Activated naive CD8-positive, alpha-beta T cell treated with anti-CD3 and anti-CD28 coated beads for 36 hours (primary cell): ENCODE results near the gene HPGDS. TPM values are rescaled to one million over a fixed set of nuclear protein-coding genes. Genes with fewer than 3 reads are reported as not detected.
"Not testable (repeated sequence)": the region's sequence is repeated elsewhere in the genome, so short reads cannot be mapped to it uniquely, and the experiment has no call there.

Source experiments
- DNase-seq: peaks from one replicate; pipeline ENCODE4 v3.0.0; 2021
- H3K27ac Mint-ChIP-seq: one replicate; pipeline ENCODE4 v1.8.0; 2022; ENCODE audit warnings: mild to moderate bottlenecking, moderate library complexity, mixed read lengths
- H3K27me3 Mint-ChIP-seq: one replicate; pipeline ENCODE4 v1.8.0; 2022; ENCODE audit warnings: mild to moderate bottlenecking, mixed read lengths
- H3K36me3 Mint-ChIP-seq: one replicate; pipeline ENCODE4 v1.8.0; 2021; ENCODE audit warnings: mild to moderate bottlenecking, mixed read lengths
- H3K4me1 Mint-ChIP-seq: one replicate; pipeline ENCODE4 v1.8.0; 2021; ENCODE audit warnings: mixed read lengths
- H3K4me3 Mint-ChIP-seq: one replicate; pipeline ENCODE4 v1.8.0; 2022; ENCODE audit warnings: mild to moderate bottlenecking, moderate library complexity, mixed read lengths
- H3K9me3 Mint-ChIP-seq: one replicate; pipeline ENCODE4 v1.8.0; 2022; ENCODE audit warnings: mixed read lengths
- total RNA-seq, 2 experiments: library from RNA; stranded (reverse); gene quantifications; one replicate each; pipeline ENCODE4 v1.2.3, GENCODE V29; 2021

The HPGDS gene
- total RNA-seq, 2 experiments from 2014 or later, result not detected

DNA sequence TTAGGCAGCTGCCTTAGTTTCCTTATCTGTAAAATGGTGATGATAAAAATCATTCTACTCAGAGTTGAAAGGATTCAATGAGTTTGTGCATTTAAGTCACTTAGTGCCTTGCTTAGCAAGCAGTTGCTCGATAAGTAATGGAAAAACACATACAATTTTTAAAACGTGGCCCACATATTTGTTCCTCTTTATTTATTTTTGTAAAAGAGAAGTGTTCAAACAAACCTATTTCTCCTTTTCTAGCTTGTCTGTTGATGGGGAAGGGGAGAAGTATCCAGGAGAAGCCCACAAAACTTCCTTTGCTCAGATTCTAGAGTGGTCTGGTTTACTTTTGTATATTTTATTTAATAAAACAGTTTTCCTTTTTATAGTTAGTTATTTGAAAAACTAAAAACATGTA is 3.3 kb upstream of the HPGDS start:
- H3K4me3 Mint-ChIP-seq, result no peak overlapping the region
- peaks cover 47% of the 10 kb centered on the region for H3K4me1 Mint-ChIP-seq
- DNase-seq, result no peak
- H3K27me3 Mint-ChIP-seq, result peaks cover 13% of the 10 kb centered on the region
- no peak overlapping the region for H3K27ac Mint-ChIP-seq
- H3K36me3 Mint-ChIP-seq, result no peaks in the 10 kb centered on the region
- no peaks in the 10 kb centered on the region for H3K9me3 Mint-ChIP-seq

DNA sequence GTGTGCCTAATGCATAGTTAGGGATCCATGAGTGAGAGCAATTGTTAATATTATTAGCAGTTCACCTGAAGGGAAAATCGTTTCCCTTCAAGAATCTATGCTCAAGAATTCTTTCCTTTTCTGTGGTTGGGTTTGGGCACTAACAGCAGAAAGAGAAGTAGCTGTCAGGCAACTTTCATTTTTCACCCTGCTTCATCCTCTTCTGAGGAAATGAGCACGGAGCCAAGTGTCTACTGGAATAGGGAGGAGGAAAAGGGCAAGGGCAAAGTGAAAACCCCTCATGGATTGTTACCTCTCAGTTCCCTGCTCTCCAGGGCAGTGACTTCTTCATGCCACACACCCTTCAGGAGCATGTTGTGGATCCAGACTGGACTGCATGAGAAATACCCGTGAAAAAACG is 2.6 kb upstream of the HPGDS start:
- no peaks in the 10 kb centered on the region for H3K36me3 Mint-ChIP-seq
- H3K9me3 Mint-ChIP-seq, result no peaks in the 10 kb centered on the region
- H3K27ac Mint-ChIP-seq, result no peak overlapping the region
- H3K27me3 Mint-ChIP-seq, result peaks cover 6% of the 10 kb centered on the region
- no peak overlapping the region for H3K4me3 Mint-ChIP-seq
- H3K4me1 Mint-ChIP-seq, result peaks cover 43% of the 10 kb centered on the region
- no peak for DNase-seq

DNA sequence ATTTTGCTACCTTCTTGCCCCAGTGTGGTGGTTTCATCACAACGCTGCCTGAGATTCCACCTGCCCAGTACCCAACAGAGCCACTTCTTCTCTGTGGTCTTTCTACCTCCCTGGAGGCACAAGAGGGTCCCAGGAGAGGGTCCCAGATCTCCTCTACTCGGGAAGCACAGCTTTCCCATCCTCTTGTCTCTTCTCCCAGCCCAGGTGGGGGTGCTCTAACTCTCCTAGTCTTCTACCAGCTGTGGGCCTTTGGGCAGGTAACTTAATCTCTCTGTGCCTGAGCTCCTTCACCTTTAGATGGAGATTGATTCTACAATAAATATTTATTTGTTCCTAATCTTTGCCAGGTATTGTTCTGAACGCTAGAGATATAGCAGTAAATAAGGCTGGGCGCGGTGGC is 1.8 kb upstream of the HPGDS start:
- no peaks in the 10 kb centered on the region for H3K27me3 Mint-ChIP-seq
- no peaks in the 10 kb centered on the region for H3K36me3 Mint-ChIP-seq
- no peak overlapping the region for H3K4me3 Mint-ChIP-seq
- no peak for DNase-seq
- no peaks in the 10 kb centered on the region for H3K9me3 Mint-ChIP-seq
- H3K27ac Mint-ChIP-seq, result no peak overlapping the region
- peaks cover 43% of the 10 kb centered on the region for H3K4me1 Mint-ChIP-seq

DNA sequence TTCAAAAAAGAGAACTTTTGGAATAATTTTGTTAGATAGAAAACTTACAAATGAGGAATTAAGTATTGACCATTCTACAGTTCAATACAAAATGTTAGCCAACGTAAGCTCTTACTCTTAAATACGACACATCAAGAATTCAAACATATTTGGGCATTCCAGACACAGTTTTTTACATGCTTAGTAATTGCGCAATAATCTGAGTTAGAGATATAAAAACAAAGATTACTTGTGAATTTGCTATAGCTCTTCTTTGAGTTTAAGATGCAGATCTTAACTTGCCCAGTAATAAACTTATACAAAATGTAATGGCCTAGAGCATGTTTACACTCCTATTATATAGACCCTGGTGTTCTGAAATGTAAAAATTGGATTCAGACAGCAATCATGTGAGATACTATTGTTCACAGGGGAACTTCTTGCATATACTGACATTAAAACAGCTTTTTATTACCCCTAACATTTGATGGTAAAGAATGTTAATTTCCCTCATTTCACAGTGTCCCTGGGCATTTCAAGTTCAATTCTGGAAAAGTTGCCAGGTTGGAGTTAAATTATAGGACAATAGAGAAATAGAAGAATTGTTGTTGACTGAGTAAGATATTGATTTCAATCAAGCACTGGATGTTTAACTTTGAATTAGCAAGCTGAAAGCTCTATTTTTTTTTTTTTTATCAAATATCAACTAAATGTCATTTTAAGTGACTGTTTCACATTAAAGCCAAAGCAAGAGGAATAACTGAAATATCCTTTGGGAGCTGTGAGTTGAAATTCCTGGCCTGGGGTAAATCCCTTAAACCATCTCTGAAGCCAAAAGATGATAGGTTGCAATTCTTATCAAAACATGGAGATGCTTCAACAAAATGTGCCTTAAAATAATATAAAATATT is 910 bp downstream of the HPGDS start:
- Mint-ChIP-seq H3K27me3 (no peaks in the 10 kb centered on the region), H3K4me3 (no peak overlapping the region), H3K9me3 (no peaks in the 10 kb centered on the region), H3K27ac (no peak overlapping the region), H3K36me3 (no peaks in the 10 kb centered on the region), H3K4me1 (peaks cover 32% of the 10 kb centered on the region)
- DNase-seq, result no peak

DNA sequence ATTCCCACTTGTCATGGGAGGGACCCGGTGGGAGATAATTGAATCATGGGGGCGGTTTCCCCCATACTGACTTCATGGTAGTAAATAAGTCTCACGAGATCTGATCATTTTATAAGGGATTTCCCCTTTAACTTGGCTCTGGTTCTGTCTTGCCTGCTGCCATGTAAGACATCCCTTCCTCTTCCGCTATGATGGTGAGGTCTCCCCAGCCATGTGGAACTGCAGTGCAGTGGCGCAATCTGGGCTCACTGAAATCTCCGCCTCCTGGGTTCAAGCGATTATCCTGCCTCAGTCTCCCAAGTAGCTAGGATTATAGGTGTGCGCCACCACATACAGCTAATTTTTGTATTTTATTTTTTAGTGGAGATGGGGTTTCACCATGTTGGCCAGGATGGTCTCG is 2.9 kb downstream of the HPGDS start:
- Mint-ChIP-seq H3K27ac (peak overlapping the region; percentile 93), H3K36me3 (no peaks in the 10 kb centered on the region), H3K4me1 (peaks cover 22% of the 10 kb centered on the region), H3K4me3 (peak overlapping the region; percentile 70), H3K27me3 (no peaks in the 10 kb centered on the region), H3K9me3 (no peaks in the 10 kb centered on the region)
- DNase-seq, result no peak

DNA sequence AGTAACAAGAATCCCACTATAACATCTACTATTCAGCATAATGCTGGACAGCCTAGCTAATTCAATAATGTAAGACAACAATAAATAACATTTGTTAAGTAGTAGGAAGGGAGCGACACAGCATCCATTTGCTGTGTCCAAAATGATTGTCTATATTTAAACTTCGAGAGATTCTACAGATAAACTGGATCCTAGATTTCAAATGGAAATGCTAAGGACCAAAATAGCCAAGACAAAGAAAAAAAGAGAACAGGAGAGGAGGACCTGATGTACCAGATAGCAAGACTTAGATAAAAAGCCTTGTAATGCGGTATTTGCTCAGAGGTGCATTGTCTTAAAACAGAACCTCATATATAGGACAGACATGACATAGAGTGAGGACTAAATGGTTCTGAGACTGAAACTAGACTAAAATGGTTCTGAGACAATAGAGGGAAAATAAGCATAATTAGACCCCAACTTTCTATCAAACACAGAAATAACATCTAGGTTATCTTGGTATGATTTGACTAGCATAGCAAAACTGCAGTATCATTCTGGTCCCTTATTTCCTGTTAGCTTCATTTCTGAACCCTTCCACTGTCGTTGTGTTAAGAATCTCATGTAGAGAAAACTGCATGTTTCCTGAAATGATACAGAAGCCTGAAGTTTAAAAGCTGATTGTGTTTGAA is 3.8 kb downstream of the HPGDS start:
- Mint-ChIP-seq H3K4me3 (peak overlapping the region; percentile 70), H3K36me3 (no peaks in the 10 kb centered on the region), H3K27ac (peak overlapping the region; percentile 93), H3K9me3 (no peaks in the 10 kb centered on the region), H3K4me1 (peaks cover 22% of the 10 kb centered on the region), H3K27me3 (no peaks in the 10 kb centered on the region)
- no peak for DNase-seq

DNA sequence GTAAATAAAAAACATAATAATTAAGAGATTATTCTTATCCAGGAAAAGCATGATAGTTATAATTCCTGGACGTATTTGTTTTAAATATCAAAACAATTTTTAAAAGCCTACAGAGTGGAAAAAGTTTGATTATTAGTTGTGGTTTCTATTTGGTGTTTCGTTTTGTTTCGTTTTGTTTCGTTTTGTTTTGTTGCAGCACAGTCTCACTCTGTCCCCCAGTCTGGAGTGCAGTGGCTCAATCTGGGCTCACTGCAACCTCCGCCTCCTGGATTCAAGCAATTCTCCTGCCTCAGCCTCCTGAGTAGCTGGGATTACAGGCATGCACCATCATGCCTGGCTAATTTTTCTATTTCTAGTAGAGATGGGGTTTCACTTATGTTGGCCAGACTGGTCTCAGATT is 5.8 kb downstream of the HPGDS start:
- not testable (repeated sequence) for H3K27ac Mint-ChIP-seq, H3K9me3 Mint-ChIP-seq, H3K27me3 Mint-ChIP-seq, H3K36me3 Mint-ChIP-seq, DNase-seq, H3K4me3 Mint-ChIP-seq
- peaks cover 14% of the 10 kb centered on the region for H3K4me1 Mint-ChIP-seq

DNA sequence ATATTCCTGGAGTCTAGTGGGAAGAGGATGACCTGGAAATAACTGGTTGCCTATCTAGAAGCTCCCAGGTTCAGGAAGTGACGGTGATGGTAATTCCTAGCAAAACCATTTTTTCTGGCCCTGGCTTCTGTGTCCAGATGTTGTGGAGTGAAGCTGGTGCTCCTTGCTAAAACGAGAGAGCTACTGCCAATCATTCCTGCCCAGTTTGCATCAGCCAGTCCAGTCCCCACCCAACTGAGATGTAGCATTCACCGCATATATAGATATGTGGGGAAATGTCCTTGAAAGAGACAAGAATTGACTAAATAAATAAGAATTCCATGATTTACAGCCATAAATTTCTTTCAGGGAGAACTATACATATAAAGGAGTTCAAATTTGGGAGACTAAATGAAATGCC is 6.3 kb downstream of the HPGDS start:
- Mint-ChIP-seq H3K27me3 (no peaks in the 10 kb centered on the region), H3K27ac (no peak overlapping the region), H3K4me3 (no peak overlapping the region), H3K9me3 (no peaks in the 10 kb centered on the region), H3K36me3 (no peaks in the 10 kb centered on the region), H3K4me1 (peaks cover 14% of the 10 kb centered on the region)
- DNase-seq, result no peak

DNA sequence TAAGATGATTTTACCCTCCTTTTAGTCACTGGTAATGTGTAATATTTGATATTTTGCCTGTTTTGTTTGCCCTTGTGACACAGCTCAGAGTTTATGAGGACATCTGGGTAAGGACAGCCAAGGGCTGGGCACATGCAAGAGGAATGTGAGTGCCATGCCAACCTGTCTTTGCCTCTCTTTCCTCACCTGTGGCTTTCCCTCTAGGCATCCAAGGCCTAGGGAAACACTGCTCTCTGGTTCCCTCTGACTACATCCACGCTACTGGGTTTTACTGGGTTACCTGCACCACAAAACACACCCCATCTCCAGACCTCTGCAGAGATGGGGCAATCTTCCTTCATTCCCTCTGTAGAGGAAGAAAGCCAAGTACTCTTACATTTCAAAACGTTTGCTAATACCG is 7.7 kb downstream of the HPGDS start:
- H3K9me3 Mint-ChIP-seq, result no peaks in the 10 kb centered on the region
- H3K27me3 Mint-ChIP-seq, result no peaks in the 10 kb centered on the region
- H3K4me3 Mint-ChIP-seq, result no peak overlapping the region
- H3K27ac Mint-ChIP-seq, result peak overlapping the region; percentile 66
- H3K4me1 Mint-ChIP-seq, result peaks cover 14% of the 10 kb centered on the region
- no peaks in the 10 kb centered on the region for H3K36me3 Mint-ChIP-seq
- DNase-seq, result no peak

DNA sequence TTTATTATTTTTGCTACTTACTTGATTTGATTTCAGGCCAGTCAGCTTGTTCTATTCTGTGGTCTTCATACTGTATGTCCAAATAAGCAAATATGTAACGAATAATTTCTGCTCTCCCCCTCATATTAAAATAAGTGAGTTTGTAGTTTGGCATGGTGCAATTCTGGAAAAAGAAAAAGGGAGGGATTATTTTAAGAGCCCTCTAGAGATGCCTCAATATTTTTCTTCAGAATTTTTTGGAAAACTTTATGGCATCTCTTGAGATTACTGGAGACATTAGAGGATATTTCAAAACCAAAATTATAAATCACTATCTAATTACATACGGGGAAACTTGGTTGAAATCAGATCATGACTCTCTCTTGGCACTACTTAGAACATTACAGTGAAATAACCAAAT is 8.2 kb downstream of the HPGDS start:
- Mint-ChIP-seq H3K27ac (no peak overlapping the region), H3K4me3 (no peak overlapping the region), H3K4me1 (peaks cover 9% of the 10 kb centered on the region), H3K9me3 (no peaks in the 10 kb centered on the region), H3K36me3 (no peaks in the 10 kb centered on the region), H3K27me3 (no peaks in the 10 kb centered on the region)
- no peak for DNase-seq

DNA sequence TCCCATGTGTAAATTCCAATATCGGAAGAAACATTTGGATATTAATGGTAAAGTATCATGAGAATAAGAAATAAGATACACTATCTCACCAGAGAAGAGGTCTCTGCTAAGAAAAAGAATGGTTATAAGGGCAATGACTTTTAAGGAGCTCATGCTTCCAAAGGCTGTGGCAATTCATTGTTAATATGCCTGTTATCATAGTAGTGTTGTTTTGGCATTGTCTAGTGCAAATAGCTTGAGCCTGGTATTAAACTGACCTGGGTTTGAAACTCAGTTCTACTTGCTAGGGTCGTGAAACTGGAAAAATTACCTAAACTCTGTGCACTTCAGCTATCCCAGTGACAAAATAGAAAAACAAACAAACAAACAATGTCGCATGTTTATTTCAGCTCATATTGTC is 8.8 kb downstream of the HPGDS start:
- Mint-ChIP-seq H3K4me1 (peaks cover 4% of the 10 kb centered on the region), H3K9me3 (no peaks in the 10 kb centered on the region), H3K27me3 (no peaks in the 10 kb centered on the region), H3K36me3 (no peaks in the 10 kb centered on the region), H3K27ac (no peak overlapping the region), H3K4me3 (no peak overlapping the region)
- no peak for DNase-seq

DNA sequence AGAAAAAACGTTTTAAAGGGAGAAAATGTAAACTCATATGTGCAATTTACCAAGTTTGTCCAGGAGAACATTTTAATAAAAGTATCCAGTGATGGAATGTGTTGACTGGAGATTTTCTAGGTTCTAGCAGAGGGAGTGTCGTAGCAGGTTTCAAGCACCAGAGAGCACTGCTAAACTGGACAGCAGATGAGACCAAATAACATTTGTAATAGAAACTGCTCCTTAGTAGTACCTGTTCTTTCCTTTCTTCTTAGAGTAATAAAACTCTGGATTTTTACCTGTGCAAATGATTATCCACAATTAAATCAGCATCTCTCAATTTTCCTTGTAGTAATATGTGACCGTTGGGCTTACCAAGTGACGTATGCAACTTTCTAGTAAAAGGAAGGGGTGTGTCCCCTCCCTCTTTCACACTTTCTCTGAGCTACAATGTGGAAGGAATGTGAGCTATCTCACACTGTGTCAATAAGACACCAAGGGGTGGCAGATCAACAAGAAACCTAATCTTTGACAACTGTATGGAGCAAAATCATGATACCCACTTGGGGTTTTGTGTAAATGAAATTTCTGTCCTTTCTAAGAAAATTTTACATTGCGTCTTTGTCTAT is 9.5 kb downstream of the HPGDS start:
- no peak overlapping the region for H3K4me3 Mint-ChIP-seq
- H3K36me3 Mint-ChIP-seq, result peaks cover 1% of the 10 kb centered on the region
- H3K27ac Mint-ChIP-seq, result no peak overlapping the region
- no peaks in the 10 kb centered on the region for H3K9me3 Mint-ChIP-seq
- H3K4me1 Mint-ChIP-seq, result no peaks in the 10 kb centered on the region
- H3K27me3 Mint-ChIP-seq, result no peaks in the 10 kb centered on the region
- no peak for DNase-seq

DNA sequence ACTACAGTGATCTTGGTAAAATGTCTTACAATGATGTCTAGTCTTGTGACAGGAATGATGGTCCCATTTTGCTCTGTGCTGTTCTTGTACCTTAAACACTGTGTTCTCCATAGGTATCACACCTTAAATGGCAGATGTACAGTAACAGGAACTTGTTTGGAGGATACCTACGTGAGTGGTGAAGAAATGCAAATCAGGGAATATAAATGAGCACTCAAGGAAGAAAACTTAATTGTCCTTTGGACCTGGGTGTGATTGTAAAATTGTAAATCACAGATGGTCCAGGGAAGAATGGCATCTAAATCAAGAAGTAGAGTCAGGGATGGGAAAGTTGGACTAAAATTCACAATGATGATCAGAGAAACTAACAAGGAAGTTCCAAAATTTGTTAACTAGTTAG is 12.7 kb downstream of the HPGDS start:
- no peak overlapping the region for H3K27ac Mint-ChIP-seq
- no peaks in the 10 kb centered on the region for H3K4me1 Mint-ChIP-seq
- H3K27me3 Mint-ChIP-seq, result no peaks in the 10 kb centered on the region
- no peak for DNase-seq
- peaks cover 11% of the 10 kb centered on the region for H3K36me3 Mint-ChIP-seq
- peaks cover 10% of the 10 kb centered on the region for H3K9me3 Mint-ChIP-seq
- H3K4me3 Mint-ChIP-seq, result no peak overlapping the region

DNA sequence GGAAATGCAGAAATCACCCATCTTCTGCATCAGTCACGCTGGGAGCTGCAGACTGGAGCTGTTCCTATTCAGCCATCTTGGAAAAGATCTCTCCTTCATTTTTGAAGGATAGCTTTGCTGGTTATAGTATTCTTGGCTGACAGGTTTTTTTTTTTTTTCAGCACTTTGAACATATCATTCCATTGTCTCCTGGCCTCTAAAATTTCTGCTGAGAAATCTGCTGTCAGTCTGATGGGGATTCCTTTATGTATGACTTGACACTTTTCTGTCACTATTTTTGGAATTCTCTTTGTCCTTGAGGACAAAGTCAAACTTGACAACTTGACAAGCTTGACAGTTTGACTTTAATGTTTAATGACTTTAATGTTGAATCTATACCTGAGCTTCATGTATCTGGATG is 16.8 kb downstream of the HPGDS start:
- Mint-ChIP-seq H3K36me3 (peaks cover 13% of the 10 kb centered on the region), H3K27ac (no peak overlapping the region), H3K4me1 (no peaks in the 10 kb centered on the region), H3K9me3 (peaks cover 19% of the 10 kb centered on the region), H3K27me3 (no peaks in the 10 kb centered on the region), H3K4me3 (no peak overlapping the region)
- no peak for DNase-seq

DNA sequence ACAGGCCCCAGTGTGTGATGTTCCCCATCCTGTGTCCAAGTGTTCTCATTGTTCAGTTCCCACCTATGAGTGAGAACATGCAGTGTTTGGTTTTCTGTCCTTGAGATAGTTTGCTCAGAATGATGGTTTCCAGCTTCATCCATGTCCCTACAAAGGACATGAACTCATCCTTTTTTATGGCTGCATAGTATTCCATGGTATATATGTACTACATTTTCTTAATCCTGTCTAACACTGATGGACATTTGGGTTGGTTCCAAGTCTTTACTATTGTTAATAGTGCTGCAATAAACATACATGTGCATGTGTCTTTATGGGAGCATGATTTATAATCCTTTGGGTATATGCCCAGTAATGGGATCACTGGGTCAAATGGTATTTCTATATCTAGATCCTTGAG is 22.7 kb downstream of the HPGDS start:
- not testable (repeated sequence) for DNase-seq, H3K27ac Mint-ChIP-seq, H3K36me3 Mint-ChIP-seq, H3K27me3 Mint-ChIP-seq, H3K4me1 Mint-ChIP-seq, H3K4me3 Mint-ChIP-seq
- peaks cover 17% of the 10 kb centered on the region for H3K9me3 Mint-ChIP-seq
